ENCODE data around the gene MAP1B.
A peak's percentile ranks its signal among the peaks of the same experiment; 100 is the strongest.

The MAP1B gene

GRCh38 chr5:72245951-72246532, 138.8 kb downstream of the MAP1B start:
- H3K4me2 ChIP-seq (ENCODE audit: low read depth, low read length): no peak overlapping the region; the same call in 1 of the 2 replicates

DNA sequence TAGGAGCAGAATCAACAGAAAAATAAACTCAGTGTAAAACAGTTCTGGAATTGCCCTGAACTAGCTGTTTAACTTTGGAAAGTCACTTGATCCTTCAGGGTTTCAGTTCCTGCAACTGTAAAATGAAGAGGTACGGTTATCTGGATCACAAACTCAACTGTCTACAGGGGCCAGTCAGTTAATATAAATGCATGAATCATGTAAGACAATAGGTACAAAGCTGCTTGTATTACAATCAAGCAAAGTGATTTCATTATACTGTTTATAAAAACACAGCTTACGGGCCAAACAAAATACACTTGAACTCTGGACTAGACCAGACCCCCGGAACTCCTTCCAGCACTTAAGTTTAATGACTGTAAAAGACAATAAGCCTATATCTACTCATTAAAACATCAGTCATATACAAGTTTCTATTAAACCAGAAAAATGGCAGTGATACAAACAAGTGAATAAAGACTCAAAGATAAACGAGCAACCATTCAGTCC, 139.7 kb downstream of the MAP1B start:
- DNase-seq: no peak
- Histone ChIP-seq H2AFZ (ENCODE audit: low read length) (no peak overlapping the region), H3K27me3 (replicated peaks; ENCODE audit: insufficient read depth, low read length) (no peaks in the 10 kb centered on the region), H3K36me3 (replicated peaks; ENCODE audit: insufficient read depth, low read length) (no peaks in the 10 kb centered on the region), H3K4me1 (ENCODE audit: low read length) (peaks cover 20% of the 10 kb centered on the region), H3K9me3 (replicated peaks; ENCODE audit: insufficient read depth, low read length) (no peaks in the 10 kb centered on the region), H3K9ac (ENCODE audit: low read length) (no peak overlapping the region), H3K27ac (ENCODE audit: low read length) (no peak overlapping the region), H3K9me2 (replicated peaks; ENCODE audit: insufficient read depth, low read length) (no peaks in the 10 kb centered on the region), H3K4me3 (ENCODE audit: low read length) (no peak overlapping the region), H3K79me2 (ENCODE audit: low read length) (peaks cover 5% of the 10 kb centered on the region; the same call in 1 of the 2 replicates), H3K4me2 (ENCODE audit: low read depth, low read length) (peak overlapping the region; percentile 2; the same call in 1 of the 2 replicates), H3F3A (ENCODE audit: insufficient read depth, low read length) (no peaks in the 10 kb centered on the region), H4K20me1 (ENCODE audit: insufficient read depth, low read length) (0 out of 2 replicates have a peak, but pooled peaks cover 6% of the 10 kb centered on the region)
- no peak for TF ChIP-seq EZH2phosphoT487 (IDR thresholded peaks at IDR 0.05; ENCODE audit: low read length)
- TF ChIP-seq CTCF (IDR thresholded peaks at IDR 0.05; ENCODE audit: low read length): no peak
- no peak for TF ChIP-seq EZH2 (optimal IDR thresholded peaks at IDR 0.05; ENCODE audit: low read depth, low read length)

More at GRCh38 chr5:72245951-72246532, 138.8 kb downstream of the MAP1B start:
- H3K9me3 ChIP-seq (replicated peaks; ENCODE audit: insufficient read depth, low read length): no peaks in the 10 kb centered on the region
- no peak overlapping the region for H3K27ac ChIP-seq (ENCODE audit: low read length)
- H3F3A ChIP-seq (ENCODE audit: insufficient read depth, low read length): no peaks in the 10 kb centered on the region
- no peak overlapping the region for H3K4me3 ChIP-seq (ENCODE audit: low read length)
- no peak overlapping the region for H3K9ac ChIP-seq (ENCODE audit: low read length)
- no peaks in the 10 kb centered on the region for H3K27me3 ChIP-seq (replicated peaks; ENCODE audit: insufficient read depth, low read length)
- H3K4me1 ChIP-seq (ENCODE audit: low read length): peaks cover 20% of the 10 kb centered on the region
- H4K20me1 ChIP-seq (ENCODE audit: insufficient read depth, low read length): 0 out of 2 replicates have a peak, but pooled peaks cover 6% of the 10 kb centered on the region
- no peak for DNase-seq
- H3K79me2 ChIP-seq (ENCODE audit: low read length): peaks cover 5% of the 10 kb centered on the region; the same call in 1 of the 2 replicates
- no peak overlapping the region for H2AFZ ChIP-seq (ENCODE audit: low read length)
- TF ChIP-seq EZH2 (optimal IDR thresholded peaks at IDR 0.05; ENCODE audit: low read depth, low read length) (no peak), CTCF (IDR thresholded peaks at IDR 0.05; ENCODE audit: low read length) (no peak), EZH2phosphoT487 (IDR thresholded peaks at IDR 0.05; ENCODE audit: low read length) (no peak)
- no peaks in the 10 kb centered on the region for H3K9me2 ChIP-seq (replicated peaks; ENCODE audit: insufficient read depth, low read length)
- H3K36me3 ChIP-seq (replicated peaks; ENCODE audit: insufficient read depth, low read length): no peaks in the 10 kb centered on the region

GRCh38 chr5:72248410-72248981, 141.2 kb downstream of the MAP1B start:
- TF ChIP-seq CTCF (IDR thresholded peaks at IDR 0.05; ENCODE audit: low read length): no peak
- no peak for TF ChIP-seq EZH2 (optimal IDR thresholded peaks at IDR 0.05; ENCODE audit: low read depth, low read length)
- no peak for TF ChIP-seq EZH2phosphoT487 (IDR thresholded peaks at IDR 0.05; ENCODE audit: low read length)
- Histone ChIP-seq H3K9ac (ENCODE audit: low read length) (no peak overlapping the region), H3K9me3 (replicated peaks; ENCODE audit: insufficient read depth, low read length) (no peaks in the 10 kb centered on the region), H3K4me2 (ENCODE audit: low read depth, low read length) (no peak overlapping the region), H4K20me1 (ENCODE audit: insufficient read depth, low read length) (0 out of 2 replicates have a peak, but pooled peaks cover 6% of the 10 kb centered on the region), H2AFZ (ENCODE audit: low read length) (no peak overlapping the region), H3K79me2 (ENCODE audit: low read length) (no peaks in the 10 kb centered on the region), H3K27me3 (replicated peaks; ENCODE audit: insufficient read depth, low read length) (no peaks in the 10 kb centered on the region), H3F3A (ENCODE audit: insufficient read depth, low read length) (no peaks in the 10 kb centered on the region), H3K27ac (ENCODE audit: low read length) (no peak overlapping the region), H3K36me3 (replicated peaks; ENCODE audit: insufficient read depth, low read length) (no peaks in the 10 kb centered on the region), H3K4me3 (ENCODE audit: low read length) (no peak overlapping the region), H3K9me2 (replicated peaks; ENCODE audit: insufficient read depth, low read length) (no peaks in the 10 kb centered on the region), H3K4me1 (ENCODE audit: low read length) (peaks cover 20% of the 10 kb centered on the region)
- no peak for DNase-seq

All from MM.1S (cell line).